ENCODE measurements around the gene KCNJ13.

DNA sequence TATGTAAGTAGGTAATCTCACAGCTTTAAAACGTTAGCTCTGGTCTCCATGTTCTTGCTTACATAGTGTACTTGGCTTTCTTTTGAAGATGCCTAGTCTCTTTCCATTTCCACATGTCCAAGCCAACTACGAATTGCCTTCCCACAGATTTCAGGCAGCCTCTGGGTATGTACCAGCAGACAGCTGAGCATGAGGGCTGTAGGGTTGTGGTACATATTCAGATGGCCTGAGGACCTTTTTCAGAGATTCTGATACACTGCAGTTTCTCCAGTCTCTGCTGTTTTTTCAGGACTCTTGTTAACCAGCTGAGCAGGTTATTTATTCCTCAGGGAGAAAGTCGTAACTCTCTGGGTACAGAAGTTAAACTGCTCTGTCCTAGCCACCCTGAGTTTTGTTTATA, 3.1 kb upstream of the KCNJ13 start:
- no peak for TF ChIP-seq CTCF (conservative IDR thresholded peaks at IDR 0.05)
- TF ChIP-seq EZH2 (IDR thresholded peaks at IDR 0.05; ENCODE audit: low read depth): no peak
